Liver (tissue), 3 donors: Measurements from ENCODE around the gene NLGN1.

Experiments
- EGR1 ChIP-seq, 2 donors: IDR thresholded peaks; 2 replicates each; pipeline ENCODE4 v1.6.1; 2016 to 2018; ENCODE audit warnings: antibody characterized with exemption in 2 of 2, low read depth in 2 of 2
- FOXA1 ChIP-seq: IDR thresholded peaks from 2 replicates; pipeline ENCODE4 v1.6.1; 2016; ENCODE audit warnings: antibody characterized with exemption
- GABPA ChIP-seq, 2 donors: IDR thresholded peaks in 1 of 2; conservative IDR thresholded peaks in 1 of 2; 2 replicates each; pipeline ENCODE4 v1.6.1; 2016; ENCODE audit warnings: antibody characterized with exemption in 2 of 2, mild to moderate bottlenecking in 1 of 2, moderate library complexity in 1 of 2
- JUND ChIP-seq, 2 donors: IDR thresholded peaks; 2 replicates each; pipeline ENCODE4 v1.6.1; 2016; ENCODE audit warnings: antibody characterized with exemption in 2 of 2
- RAD21 ChIP-seq, 2 donors: IDR thresholded peaks; 2 replicates each; pipeline ENCODE4 v1.6.1; 2016; ENCODE audit warnings: antibody characterized with exemption in 2 of 2, mild to moderate bottlenecking in 2 of 2
- RXRA ChIP-seq, 2 donors: IDR thresholded peaks; 2 replicates each; pipeline ENCODE4 v1.6.1; 2017 to 2018; ENCODE audit warnings: antibody characterized with exemption in 2 of 2, mild to moderate bottlenecking in 1 of 2
- SP1 ChIP-seq: IDR thresholded peaks from 2 replicates; pipeline ENCODE4 v1.6.1; 2018; ENCODE audit warnings: antibody characterized with exemption, mild to moderate bottlenecking
- TAF1 ChIP-seq: conservative IDR thresholded peaks from 2 replicates; pipeline ENCODE4 v1.6.1; 2016; ENCODE audit warnings: antibody characterized with exemption, mild to moderate bottlenecking
- TF ChIP-seq, protein P1 (sequence below): fragments of 150-350 bp; IDR thresholded peaks from 2 replicates; pipeline ENCODE4 v1.5.1; 2017; ENCODE audit warnings: improper control_type of control experiment, low read depth, low read length; ENCODE audit not compliant: missing input control
- TF ChIP-seq, protein P2 (sequence below): IDR thresholded peaks from 2 replicates; pipeline ENCODE4 v1.6.1; 2016; ENCODE audit warnings: antibody characterized with exemption
- TF ChIP-seq, protein P3 (sequence below): IDR thresholded peaks from 2 replicates; pipeline ENCODE4 v1.6.1; 2016; ENCODE audit warnings: antibody characterized with exemption, mild to moderate bottlenecking
- TF ChIP-seq, protein P4 (sequence below): IDR thresholded peaks from 2 replicates; pipeline ENCODE4 v1.6.1; 2016; ENCODE audit warnings: antibody characterized with exemption
- TF ChIP-seq, protein P5 (sequence below): IDR thresholded peaks from 2 replicates; pipeline ENCODE4 v1.6.1; 2016; ENCODE audit warnings: antibody characterized with exemption
- donor health status: healthy.
- donor health status: healthy.

DNA sequence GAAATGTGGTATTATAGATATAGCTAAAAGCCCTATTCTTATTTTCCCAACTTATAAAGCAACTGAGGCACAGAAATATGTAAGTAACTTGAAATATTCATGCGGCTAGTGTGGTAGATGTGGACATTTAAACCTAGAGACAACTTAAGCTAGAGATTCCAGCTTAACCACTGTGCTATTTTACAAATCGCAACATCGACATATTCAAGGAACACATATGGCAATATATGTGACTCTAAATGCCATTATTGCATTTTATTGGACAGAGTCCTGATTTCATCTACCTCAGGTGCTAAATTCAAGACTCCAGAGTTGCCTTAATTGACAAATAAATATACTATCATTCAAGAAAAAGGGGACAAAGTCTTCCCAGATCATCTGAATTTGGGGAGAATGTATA is 442.3 kb downstream of the NLGN1 start:
- TF ChIP-seq, protein P1, sequence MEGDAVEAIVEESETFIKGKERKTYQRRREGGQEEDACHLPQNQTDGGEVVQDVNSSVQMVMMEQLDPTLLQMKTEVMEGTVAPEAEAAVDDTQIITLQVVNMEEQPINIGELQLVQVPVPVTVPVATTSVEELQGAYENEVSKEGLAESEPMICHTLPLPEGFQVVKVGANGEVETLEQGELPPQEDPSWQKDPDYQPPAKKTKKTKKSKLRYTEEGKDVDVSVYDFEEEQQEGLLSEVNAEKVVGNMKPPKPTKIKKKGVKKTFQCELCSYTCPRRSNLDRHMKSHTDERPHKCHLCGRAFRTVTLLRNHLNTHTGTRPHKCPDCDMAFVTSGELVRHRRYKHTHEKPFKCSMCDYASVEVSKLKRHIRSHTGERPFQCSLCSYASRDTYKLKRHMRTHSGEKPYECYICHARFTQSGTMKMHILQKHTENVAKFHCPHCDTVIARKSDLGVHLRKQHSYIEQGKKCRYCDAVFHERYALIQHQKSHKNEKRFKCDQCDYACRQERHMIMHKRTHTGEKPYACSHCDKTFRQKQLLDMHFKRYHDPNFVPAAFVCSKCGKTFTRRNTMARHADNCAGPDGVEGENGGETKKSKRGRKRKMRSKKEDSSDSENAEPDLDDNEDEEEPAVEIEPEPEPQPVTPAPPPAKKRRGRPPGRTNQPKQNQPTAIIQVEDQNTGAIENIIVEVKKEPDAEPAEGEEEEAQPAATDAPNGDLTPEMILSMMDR, result no peak
- TF ChIP-seq GABPA (IDR thresholded peaks at IDR 0.05 in 1 of 2, conservative IDR thresholded peaks at IDR 0.05 in 1 of 2) (no peak), TAF1 (no peak), RAD21 (IDR thresholded peaks at IDR 0.05) (no peak), FOXA1 (no peak), RXRA (IDR thresholded peaks at IDR 0.05) (no peak), JUND (IDR thresholded peaks at IDR 0.05) (no peak), EGR1 (IDR thresholded peaks at IDR 0.05; ENCODE audit: low read depth in 2 of 2) (no peak), SP1 (no peak)
- TF ChIP-seq, protein P2, sequence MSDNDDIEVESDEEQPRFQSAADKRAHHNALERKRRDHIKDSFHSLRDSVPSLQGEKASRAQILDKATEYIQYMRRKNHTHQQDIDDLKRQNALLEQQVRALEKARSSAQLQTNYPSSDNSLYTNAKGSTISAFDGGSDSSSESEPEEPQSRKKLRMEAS, result no peak
- TF ChIP-seq, protein P3, sequence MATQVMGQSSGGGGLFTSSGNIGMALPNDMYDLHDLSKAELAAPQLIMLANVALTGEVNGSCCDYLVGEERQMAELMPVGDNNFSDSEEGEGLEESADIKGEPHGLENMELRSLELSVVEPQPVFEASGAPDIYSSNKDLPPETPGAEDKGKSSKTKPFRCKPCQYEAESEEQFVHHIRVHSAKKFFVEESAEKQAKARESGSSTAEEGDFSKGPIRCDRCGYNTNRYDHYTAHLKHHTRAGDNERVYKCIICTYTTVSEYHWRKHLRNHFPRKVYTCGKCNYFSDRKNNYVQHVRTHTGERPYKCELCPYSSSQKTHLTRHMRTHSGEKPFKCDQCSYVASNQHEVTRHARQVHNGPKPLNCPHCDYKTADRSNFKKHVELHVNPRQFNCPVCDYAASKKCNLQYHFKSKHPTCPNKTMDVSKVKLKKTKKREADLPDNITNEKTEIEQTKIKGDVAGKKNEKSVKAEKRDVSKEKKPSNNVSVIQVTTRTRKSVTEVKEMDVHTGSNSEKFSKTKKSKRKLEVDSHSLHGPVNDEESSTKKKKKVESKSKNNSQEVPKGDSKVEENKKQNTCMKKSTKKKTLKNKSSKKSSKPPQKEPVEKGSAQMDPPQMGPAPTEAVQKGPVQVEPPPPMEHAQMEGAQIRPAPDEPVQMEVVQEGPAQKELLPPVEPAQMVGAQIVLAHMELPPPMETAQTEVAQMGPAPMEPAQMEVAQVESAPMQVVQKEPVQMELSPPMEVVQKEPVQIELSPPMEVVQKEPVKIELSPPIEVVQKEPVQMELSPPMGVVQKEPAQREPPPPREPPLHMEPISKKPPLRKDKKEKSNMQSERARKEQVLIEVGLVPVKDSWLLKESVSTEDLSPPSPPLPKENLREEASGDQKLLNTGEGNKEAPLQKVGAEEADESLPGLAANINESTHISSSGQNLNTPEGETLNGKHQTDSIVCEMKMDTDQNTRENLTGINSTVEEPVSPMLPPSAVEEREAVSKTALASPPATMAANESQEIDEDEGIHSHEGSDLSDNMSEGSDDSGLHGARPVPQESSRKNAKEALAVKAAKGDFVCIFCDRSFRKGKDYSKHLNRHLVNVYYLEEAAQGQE, result no peak
- TF ChIP-seq, protein P4, sequence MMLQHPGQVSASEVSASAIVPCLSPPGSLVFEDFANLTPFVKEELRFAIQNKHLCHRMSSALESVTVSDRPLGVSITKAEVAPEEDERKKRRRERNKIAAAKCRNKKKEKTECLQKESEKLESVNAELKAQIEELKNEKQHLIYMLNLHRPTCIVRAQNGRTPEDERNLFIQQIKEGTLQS, result no peak
- TF ChIP-seq, protein P5, sequence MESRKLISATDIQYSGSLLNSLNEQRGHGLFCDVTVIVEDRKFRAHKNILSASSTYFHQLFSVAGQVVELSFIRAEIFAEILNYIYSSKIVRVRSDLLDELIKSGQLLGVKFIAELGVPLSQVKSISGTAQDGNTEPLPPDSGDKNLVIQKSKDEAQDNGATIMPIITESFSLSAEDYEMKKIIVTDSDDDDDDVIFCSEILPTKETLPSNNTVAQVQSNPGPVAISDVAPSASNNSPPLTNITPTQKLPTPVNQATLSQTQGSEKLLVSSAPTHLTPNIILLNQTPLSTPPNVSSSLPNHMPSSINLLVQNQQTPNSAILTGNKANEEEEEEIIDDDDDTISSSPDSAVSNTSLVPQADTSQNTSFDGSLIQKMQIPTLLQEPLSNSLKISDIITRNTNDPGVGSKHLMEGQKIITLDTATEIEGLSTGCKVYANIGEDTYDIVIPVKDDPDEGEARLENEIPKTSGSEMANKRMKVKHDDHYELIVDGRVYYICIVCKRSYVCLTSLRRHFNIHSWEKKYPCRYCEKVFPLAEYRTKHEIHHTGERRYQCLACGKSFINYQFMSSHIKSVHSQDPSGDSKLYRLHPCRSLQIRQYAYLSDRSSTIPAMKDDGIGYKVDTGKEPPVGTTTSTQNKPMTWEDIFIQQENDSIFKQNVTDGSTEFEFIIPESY, result no peak
